Umbilical cord (tissue), 1 donor: ENCODE data around the gene ARMCX2. TPM values are rescaled to one million over a fixed set of nuclear protein-coding genes. Genes with fewer than 3 reads are reported as not detected.

Experiments used
- total RNA-seq: library from RNA; depleted of rRNA; stranded (reverse); fragments of >200 nt; gene quantifications from one replicate; pipeline ENCODE4 v1.2.3, GENCODE V29; 2014; ENCODE audit warnings: low replicate concordance; ENCODE audit not compliant: insufficient read depth

The ARMCX2 gene
- total RNA-seq, 1 donor from 2014 or later: 96.3 TPM

Other genes starting within 250 kb of the ARMCX2 start
- gene ARMCX4, start 174.4 kb downstream of the ARMCX2 start, total RNA-seq: 11.6 TPM
- gene ARMCX1, start 109.3 kb downstream of the ARMCX2 start, total RNA-seq: 54.4 TPM
- gene ARMCX6, start 41.9 kb downstream of the ARMCX2 start, total RNA-seq: 29.4 TPM
- gene ARMCX3, start 36.7 kb downstream of the ARMCX2 start, total RNA-seq: 60.9 TPM